ENCODE data around the gene TMEM33.

Gene TMEM33

GRCh38 chr4:41994461-41994985 lies 59.3 kb downstream of the TMEM33 start (continued):
- TF ChIP-seq ZNF2 (tag by site-specific recombination; IDR thresholded peaks at IDR 0.05) = no peak
- TF ChIP-seq ZNF10 (tag by site-specific recombination; IDR thresholded peaks at IDR 0.05) = no peak
- no peak for TF ChIP-seq ZNF623 (tag by site-specific recombination; IDR thresholded peaks at IDR 0.05)
- TF ChIP-seq ZNF169 (tag by site-specific recombination; IDR thresholded peaks at IDR 0.05) = no peak

GRCh38 chr4:41998019-41998418 lies 62.8 kb downstream of the TMEM33 start:
- Histone ChIP-seq H3K27ac (ENCODE audit: extremely low read depth, low read depth, low read length) (no peak overlapping the region), H3K4me1 (ENCODE audit: control insufficient read depth, insufficient read depth, low read length) (no peaks in the 10 kb centered on the region), H3K4me3 (ENCODE audit: low read depth, low read length) (no peak overlapping the region), H3K36me3 (ENCODE audit: control insufficient read depth in 2 of 2, insufficient read depth in 1 of 2, low read length in 2 of 2) (peaks cover 0 to 13% of the 10 kb centered on the region in 2 experiments; a peak in 1 of 3 replicates), H3K9me3 (ENCODE audit: control insufficient read depth, insufficient read depth, low read depth, low read length) (no peaks in the 10 kb centered on the region)
- POLR2A ChIA-PET = no interaction called here
- CTCF ChIA-PET = no interaction called here
- no peak for TF ChIP-seq ZNF362 (tag by site-specific recombination; IDR thresholded peaks at IDR 0.05)
- TF ChIP-seq ZBTB21 (tag by site-specific recombination; IDR thresholded peaks at IDR 0.05) = no peak
- no peak for TF ChIP-seq ZNF704 (tag by site-specific recombination; IDR thresholded peaks at IDR 0.05)
- TF ChIP-seq ZNF558 (tag by site-specific recombination; IDR thresholded peaks at IDR 0.05) = no peak
- no peak for TF ChIP-seq ZNF155 (tag by site-specific recombination; IDR thresholded peaks at IDR 0.05)
- TF ChIP-seq ZBTB17 (tag by site-specific recombination; IDR thresholded peaks at IDR 0.05) = no peak
- TF ChIP-seq ZNF747 (tag by site-specific recombination; IDR thresholded peaks at IDR 0.05) = no peak
- TF ChIP-seq ZNF670 (tag by site-specific recombination; IDR thresholded peaks at IDR 0.05; ENCODE audit: low read depth) = no peak
- TF ChIP-seq GFI1B (tag by site-specific recombination; IDR thresholded peaks at IDR 0.05) = no peak
- TF ChIP-seq ZNF488 (tag by site-specific recombination; IDR thresholded peaks at IDR 0.05) = no peak

- ChIA-PET CTCF (no interaction called here), POLR2A (no interaction called here)
These were observed 64.1 kb downstream of the TMEM33 start for GRCh38 chr4:41999321-41999720.

GRCh38 chr4:42008011-42008786 lies 73.0 kb downstream of the TMEM33 start:
- TF ChIP-seq ZNF571 (tag by site-specific recombination; IDR thresholded peaks at IDR 0.05) (no peak), ZNF335 (tag by site-specific recombination; conservative IDR thresholded peaks at IDR 0.05) (no peak)
- ChIA-PET POLR2A (no interaction called here), CTCF (no interaction called here)
- Histone ChIP-seq H3K4me3 (ENCODE audit: low read depth, low read length) (no peak overlapping the region), H3K36me3 (ENCODE audit: control insufficient read depth in 2 of 2, insufficient read depth in 1 of 2, low read length in 2 of 2) (peaks cover 5 to 38% of the 10 kb centered on the region in 2 experiments; a peak in 2 of 3 replicates), H3K9me3 (ENCODE audit: control insufficient read depth, insufficient read depth, low read depth, low read length) (no peaks in the 10 kb centered on the region), H3K4me1 (ENCODE audit: control insufficient read depth, insufficient read depth, low read length) (no peaks in the 10 kb centered on the region), H3K27ac (ENCODE audit: extremely low read depth, low read depth, low read length) (no peak overlapping the region)

More at GRCh38 chr4:41999321-41999720, 64.1 kb downstream of the TMEM33 start:
- Histone ChIP-seq H3K4me3 (ENCODE audit: low read depth, low read length) (no peak overlapping the region), H3K27ac (ENCODE audit: extremely low read depth, low read depth, low read length) (no peak overlapping the region), H3K4me1 (ENCODE audit: control insufficient read depth, insufficient read depth, low read length) (no peaks in the 10 kb centered on the region), H3K36me3 (ENCODE audit: control insufficient read depth in 2 of 2, insufficient read depth in 1 of 2, low read length in 2 of 2) (peaks cover 0 to 18% of the 10 kb centered on the region in 2 experiments; a peak in 2 of 3 replicates), H3K9me3 (ENCODE audit: control insufficient read depth, insufficient read depth, low read depth, low read length) (no peaks in the 10 kb centered on the region)
- TF ChIP-seq SCRT2 (tag by site-specific recombination; IDR thresholded peaks at IDR 0.05) (no peak), KLF8 (tag by site-specific recombination; IDR thresholded peaks at IDR 0.05) (no peak)
